HG03520 (cell line): ENCODE measurements around the gene THAP6.

Experiments used
- ATAC-seq: cut with Tn5 transposase; IDR thresholded peaks from one replicate; pipeline ENCODE4 v1.9.1; 2021; ENCODE audit warnings: mild to moderate bottlenecking, moderate library complexity; ENCODE audit not compliant: unreplicated experiment

Gene THAP6

GRCh38 chr4:75567725-75568124, 53.5 kb downstream of the THAP6 start:
- no peak for ATAC-seq
